Amygdala (tissue), 56 donors: ENCODE results near the gene FETUB.

Experiments
- DNase-seq, 56 donors: peaks; one replicate each; lab custom pipeline; 2025; lab: John Stamatoyannopoulos, UW

FETUB gene

GRCh38 chr3:186639778-186640472, at the start of gene FETUB:
FETUB (plus strand) TSS chr3:186640399; CDS start chr3:186640461, 62 bp downstream.
- DNase-seq: no peak

- DNase-seq: peak in 1 of 56 donors; percentile 7
These were observed 49.5 kb upstream of the FETUB start for GRCh38 chr3:186590580-186591295.

- DNase-seq: no peak
These were observed 47.5 kb upstream of the FETUB start for GRCh38 chr3:186592682-186593081.

GRCh38 chr3:186593862-186594261, 46.3 kb upstream of the FETUB start:
- DNase-seq: no peak

GRCh38 chr3:186594591-186595113, 45.5 kb upstream of the FETUB start:
- no peak for DNase-seq

- no peak for DNase-seq
These were observed 43.5 kb upstream of the FETUB start for GRCh38 chr3:186596568-186597287.

- DNase-seq: no peak
These were observed 42.0 kb upstream of the FETUB start for GRCh38 chr3:186598108-186598784.

- no peak for DNase-seq
These were observed 41.4 kb upstream of the FETUB start for GRCh38 chr3:186598794-186599141.

GRCh38 chr3:186599142-186599784, 40.9 kb upstream of the FETUB start:
- DNase-seq: no peak

GRCh38 chr3:186599785-186600166, 40.4 kb upstream of the FETUB start:
- DNase-seq: no peak

GRCh38 chr3:186600896-186601295, 39.3 kb upstream of the FETUB start:
- no peak for DNase-seq

- DNase-seq: no peak
These were observed 37.0 kb upstream of the FETUB start for GRCh38 chr3:186603159-186603558.

- DNase-seq: no peak
These were observed 35.1 kb upstream of the FETUB start for GRCh38 chr3:186605078-186605477.

- no peak for DNase-seq
These were observed 34.3 kb upstream of the FETUB start for GRCh38 chr3:186605561-186606545.

- DNase-seq: no peak
These were observed 31.5 kb upstream of the FETUB start for GRCh38 chr3:186608624-186609215.

GRCh38 chr3:186609247-186609868, 30.8 kb upstream of the FETUB start:
- no peak for DNase-seq

- no peak for DNase-seq
These were observed 28.1 kb upstream of the FETUB start for GRCh38 chr3:186612065-186612464.
